Measurements from ENCODE around the gene FAM240A.
"Not testable (repeated sequence)": the region's sequence is repeated elsewhere in the genome, so short reads cannot be mapped to it uniquely, and the experiment has no call there.

Gene FAM240A

GRCh38 chr3:46586738-46587246, 25.5 kb upstream of the FAM240A start:
- DNase-seq (ENCODE audit: low read depth, low spot score): no peak

- DNase-seq (ENCODE audit: low read depth, low spot score): not testable (repeated sequence)
These were observed 25.1 kb upstream of the FAM240A start for GRCh38 chr3:46587268-46587667.

- no peak for DNase-seq (ENCODE audit: low read depth, low spot score)
These were observed 19.0 kb upstream of the FAM240A start for GRCh38 chr3:46593274-46593862.

- no peak for DNase-seq (ENCODE audit: low read depth, low spot score)
These were observed 18.3 kb upstream of the FAM240A start for GRCh38 chr3:46593979-46594378.

- no peak for DNase-seq (ENCODE audit: low read depth, low spot score)
These were observed 17.6 kb upstream of the FAM240A start for GRCh38 chr3:46594723-46595122.

GRCh38 chr3:46595819-46596314, 16.5 kb upstream of the FAM240A start:
- DNase-seq (ENCODE audit: low read depth, low spot score): no peak

- no peak for DNase-seq (ENCODE audit: low read depth, low spot score)
These were observed 12.7 kb upstream of the FAM240A start for GRCh38 chr3:46599590-46599989.

- no peak for DNase-seq (ENCODE audit: low read depth, low spot score)
These were observed 8.8 kb upstream of the FAM240A start for GRCh38 chr3:46603446-46604046.

- no peak for DNase-seq (ENCODE audit: low read depth, low spot score)
These were observed 8.2 kb upstream of the FAM240A start for GRCh38 chr3:46604127-46604526.

GRCh38 chr3:46607603-46608028, 4.7 kb upstream of the FAM240A start:
- no peak for DNase-seq (ENCODE audit: low read depth, low spot score)

GRCh38 chr3:46609212-46609721, 3.1 kb upstream of the FAM240A start:
- no peak for DNase-seq (ENCODE audit: low read depth, low spot score)

- DNase-seq (ENCODE audit: low read depth, low spot score): no peak
These were observed 2.2 kb upstream of the FAM240A start for GRCh38 chr3:46609944-46610722.

GRCh38 chr3:46613313-46614005, 1.1 kb downstream of the FAM240A start:
- DNase-seq (ENCODE audit: low read depth, low spot score): no peak

GRCh38 chr3:46614431-46614830, 2.1 kb downstream of the FAM240A start:
- no peak for DNase-seq (ENCODE audit: low read depth, low spot score)

GRCh38 chr3:46615050-46615775, 2.9 kb downstream of the FAM240A start:
- no peak for DNase-seq (ENCODE audit: low read depth, low spot score)

- no peak for DNase-seq (ENCODE audit: low read depth, low spot score)
These were observed 3.7 kb downstream of the FAM240A start for GRCh38 chr3:46615976-46616375.

- DNase-seq (ENCODE audit: low read depth, low spot score): no peak
These were observed 5.6 kb downstream of the FAM240A start for GRCh38 chr3:46617941-46618340.

GRCh38 chr3:46619845-46620778, 7.8 kb downstream of the FAM240A start:
- DNase-seq (ENCODE audit: low read depth, low spot score): no peak

GRCh38 chr3:46624533-46624932, 12.2 kb downstream of the FAM240A start:
- no peak for DNase-seq (ENCODE audit: low read depth, low spot score)

GRCh38 chr3:46624975-46625490, 12.7 kb downstream of the FAM240A start:
- no peak for DNase-seq (ENCODE audit: low read depth, low spot score)
